ENCODE results near the gene FGF4. TPM values are rescaled to one million over a fixed set of nuclear protein-coding genes. Genes with fewer than 3 reads are reported as not detected.
"Not testable (repeated sequence)": the region's sequence is repeated elsewhere in the genome, so short reads cannot be mapped to it uniquely, and the experiment has no call there.

The FGF4 gene
- total RNA-seq, 2 donors from 2014 or later: not detected

DNA sequence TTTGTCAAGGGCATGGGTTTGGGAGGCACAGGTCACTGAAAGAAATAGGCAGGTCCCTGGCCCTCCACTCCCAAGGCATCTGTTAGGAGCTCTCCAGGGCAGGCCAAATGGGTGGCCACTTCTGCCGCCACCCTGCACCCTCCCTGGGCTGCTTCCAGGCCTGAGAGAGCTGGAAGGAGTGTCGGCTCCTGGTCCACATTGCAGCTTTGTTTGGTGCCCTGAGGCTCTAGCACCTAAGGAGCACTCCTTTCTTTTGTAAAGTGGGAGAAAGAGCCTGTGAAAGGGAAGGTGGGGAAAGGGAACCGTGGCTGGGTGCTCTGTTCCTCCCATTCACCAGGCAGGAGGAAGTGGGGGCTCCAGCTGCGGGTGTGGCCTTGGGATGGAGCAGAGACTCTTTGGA is 12.3 kb upstream of the FGF4 start:
- intact Hi-C loops (cut with DNase I): no loop called here
- ATAC-seq (no peak), DNase-seq (no peak)

DNA sequence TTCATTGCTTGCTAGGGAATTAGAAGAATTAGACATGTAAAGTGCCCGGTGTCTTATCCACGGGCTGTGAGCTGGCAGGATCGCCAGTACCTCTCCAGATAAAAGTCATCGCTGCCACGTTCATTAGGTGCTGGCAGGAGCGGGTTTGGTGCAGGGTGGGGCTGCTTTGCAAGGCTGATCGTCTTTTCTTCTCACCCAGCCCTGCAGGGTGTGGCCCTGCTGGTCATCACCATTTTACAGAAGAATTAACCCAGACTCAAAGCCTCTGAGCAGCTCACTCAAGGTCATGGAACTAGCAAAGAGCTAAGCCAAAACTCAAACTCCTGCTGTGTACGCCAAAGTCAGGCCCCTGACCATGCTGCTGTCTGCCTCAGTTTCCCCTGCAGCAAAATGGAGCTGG is 6.1 kb upstream of the FGF4 start:
- intact Hi-C loops (cut with DNase I): no loop called here
- no peak for ATAC-seq
- DNase-seq: no peak

- DNase-seq: no peak
- ATAC-seq: no peak
- intact Hi-C loops (cut with DNase I): no loop called here
These were observed 3.2 kb upstream of the FGF4 start for GRCh38 chr11:69778373-69778772.

DNA sequence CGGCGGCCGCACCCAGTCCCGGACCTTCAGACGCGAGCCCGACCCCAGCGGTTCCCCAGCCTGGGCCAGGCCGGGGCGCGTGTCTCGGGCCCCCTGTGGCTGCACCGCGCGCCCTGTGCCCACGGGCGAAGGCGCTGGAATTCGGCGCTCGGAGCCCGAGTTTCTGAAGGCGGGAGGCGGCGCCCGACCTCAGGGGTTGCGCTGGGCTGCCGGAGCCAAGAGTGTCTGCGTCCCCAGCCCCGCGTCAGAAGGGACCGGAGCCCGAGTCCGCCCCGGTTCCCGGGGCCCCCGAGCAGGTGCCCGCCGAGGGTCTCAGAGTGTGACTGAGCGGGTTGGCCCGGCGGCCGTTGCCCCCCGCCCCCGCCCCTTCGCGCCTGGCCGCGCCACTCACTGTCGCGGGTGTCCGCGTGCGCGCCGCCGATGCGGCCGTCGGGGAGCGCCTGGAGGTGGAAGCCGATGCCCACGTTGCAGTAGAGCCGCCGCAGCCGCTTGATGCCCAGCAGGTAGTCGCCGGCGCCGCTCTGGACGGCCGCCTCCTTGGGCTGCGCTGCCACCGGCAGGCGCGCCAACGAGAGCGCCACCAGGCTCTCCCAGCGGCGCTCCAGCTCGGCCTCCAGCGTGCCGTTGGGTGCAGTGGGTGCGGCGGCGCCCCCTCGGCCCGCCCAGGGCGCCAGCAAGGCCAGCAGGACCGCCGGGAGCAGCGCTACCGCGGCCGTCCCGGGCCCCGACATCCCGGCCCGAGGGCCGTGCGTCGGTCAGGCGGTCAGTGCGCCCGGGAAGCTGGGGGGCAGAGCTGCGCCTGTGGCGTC is 583 bp downstream of the FGF4 start:
- no peak for DNase-seq
- intact Hi-C loops (cut with DNase I): no loop called here
- ATAC-seq: no peak

GRCh38 chr11:69773626-69774353 is 1.4 kb downstream of the FGF4 start:
- DNase-seq: no peak
- no peak for ATAC-seq
- intact Hi-C loops (cut with DNase I): no loop called here

DNA sequence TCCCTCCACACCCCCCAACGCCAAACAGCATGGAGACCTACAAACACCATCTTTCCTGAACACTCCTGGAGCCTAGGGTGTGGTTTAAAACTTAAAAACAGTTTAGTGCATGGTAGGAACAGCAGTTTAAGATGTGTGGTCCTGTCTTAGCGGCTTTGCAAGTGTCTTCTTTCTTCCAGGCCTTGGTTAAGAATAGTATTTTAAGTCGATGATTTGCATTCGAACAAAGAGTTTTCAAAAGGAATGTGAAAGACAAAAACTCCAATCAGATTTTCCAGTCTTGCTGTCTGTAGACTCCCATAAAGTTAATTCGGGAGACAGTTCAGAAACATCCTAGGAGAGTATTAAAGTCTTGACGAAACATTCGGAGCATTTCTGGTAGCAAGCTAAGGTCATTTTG is 3.7 kb downstream of the FGF4 start:
- ATAC-seq: no peak
- intact Hi-C loops (cut with DNase I): no loop called here
- DNase-seq: no peak

- intact Hi-C loops (cut with DNase I): no loop called here
- no peak for DNase-seq
- no peak for ATAC-seq
These were observed 4.6 kb downstream of the FGF4 start for GRCh38 chr11:69770540-69770939.

DNA sequence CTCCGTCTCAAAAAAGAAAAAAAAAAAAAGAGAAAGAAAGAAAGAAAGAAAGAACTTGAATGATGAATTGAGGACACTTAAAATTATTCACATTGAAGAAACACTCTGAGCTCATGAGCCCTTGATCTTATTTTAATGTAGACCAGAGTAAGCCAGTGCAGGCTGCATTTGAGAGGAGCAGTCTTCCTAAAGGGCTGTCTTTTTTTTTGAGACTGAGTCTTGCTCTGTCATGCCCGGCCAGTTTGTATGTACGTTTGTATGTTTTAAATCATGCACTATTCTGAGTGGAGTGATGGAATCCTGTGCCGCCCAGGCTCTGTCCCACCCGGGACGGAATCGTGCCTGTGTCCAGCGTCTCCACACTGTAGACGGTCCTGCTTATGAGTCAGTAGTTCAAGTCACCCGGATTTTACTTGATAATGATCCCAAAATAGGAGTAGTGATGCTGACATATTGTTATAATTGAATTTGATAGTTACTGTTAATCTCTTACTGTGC is 9.6 kb downstream of the FGF4 start:
- DNase-seq (no peak), ATAC-seq (no peak)
- intact Hi-C loops (cut with DNase I): no loop called here

DNA sequence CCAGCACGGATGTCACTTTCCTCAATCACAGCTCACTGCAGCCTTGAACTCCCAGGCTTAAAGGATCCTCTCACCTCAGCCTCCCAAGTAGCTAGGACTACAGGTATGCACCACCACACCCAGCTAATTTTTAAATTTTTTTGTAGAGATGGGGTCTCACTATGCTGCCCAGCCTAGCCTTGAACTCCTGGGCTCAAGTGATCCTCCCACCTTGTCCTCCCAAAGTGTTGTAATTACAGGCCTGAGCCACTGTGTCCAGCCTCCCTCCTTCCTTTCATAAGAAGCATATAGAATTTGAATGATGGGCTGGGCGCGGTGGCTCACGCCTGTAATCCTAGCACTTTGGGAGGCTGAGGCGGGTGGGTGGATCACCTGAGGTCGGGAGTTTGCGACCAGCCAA is 10.2 kb downstream of the FGF4 start:
- DNase-seq; intact Hi-C loops (cut with DNase I); ATAC-seq: not testable (repeated sequence)

GRCh38 chr11:69760319-69760718 is 14.8 kb downstream of the FGF4 start:
- ATAC-seq (no peak), DNase-seq (no peak)
- intact Hi-C loops (cut with DNase I): no loop called here

- no peak for DNase-seq
These were observed 22.3 kb downstream of the FGF4 start for GRCh38 chr11:69752890-69753289.

GRCh38 chr11:69750875-69751597 is 24.1 kb downstream of the FGF4 start:
- no peak for ATAC-seq
- no peak for DNase-seq
- intact Hi-C loops (cut with DNase I): no loop called here

More at GRCh38 chr11:69752890-69753289, 22.3 kb downstream of the FGF4 start:
- ATAC-seq: no peak
- intact Hi-C loops (cut with DNase I): no loop called here

- intact Hi-C loops (cut with DNase I): no loop called here
- no peak for ATAC-seq
- DNase-seq: no peak
These were observed 24.9 kb downstream of the FGF4 start for GRCh38 chr11:69750108-69750850.

DNA sequence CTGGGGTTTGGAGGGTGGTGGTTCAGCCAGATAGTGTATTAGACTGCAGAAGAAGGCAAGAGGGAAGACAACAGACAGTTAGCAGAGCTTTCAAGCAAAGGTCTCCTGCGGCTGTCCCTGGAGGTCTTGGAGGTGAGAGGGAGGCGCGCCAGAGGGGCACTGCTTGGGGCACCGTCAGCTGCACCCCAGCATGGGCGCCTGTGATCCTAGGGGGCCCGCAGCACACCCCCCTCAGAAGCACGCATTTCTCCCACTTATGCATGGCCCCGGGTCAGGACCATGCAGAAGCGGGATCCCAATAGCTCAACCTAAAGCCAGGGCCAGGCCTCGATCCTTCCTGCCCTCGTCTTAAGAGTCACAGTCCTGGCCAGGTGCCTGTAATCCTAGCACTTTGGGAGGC is 26.5 kb downstream of the FGF4 start:
- ATAC-seq (no peak), DNase-seq (no peak)
- intact Hi-C loops (cut with DNase I): no loop called here

DNA sequence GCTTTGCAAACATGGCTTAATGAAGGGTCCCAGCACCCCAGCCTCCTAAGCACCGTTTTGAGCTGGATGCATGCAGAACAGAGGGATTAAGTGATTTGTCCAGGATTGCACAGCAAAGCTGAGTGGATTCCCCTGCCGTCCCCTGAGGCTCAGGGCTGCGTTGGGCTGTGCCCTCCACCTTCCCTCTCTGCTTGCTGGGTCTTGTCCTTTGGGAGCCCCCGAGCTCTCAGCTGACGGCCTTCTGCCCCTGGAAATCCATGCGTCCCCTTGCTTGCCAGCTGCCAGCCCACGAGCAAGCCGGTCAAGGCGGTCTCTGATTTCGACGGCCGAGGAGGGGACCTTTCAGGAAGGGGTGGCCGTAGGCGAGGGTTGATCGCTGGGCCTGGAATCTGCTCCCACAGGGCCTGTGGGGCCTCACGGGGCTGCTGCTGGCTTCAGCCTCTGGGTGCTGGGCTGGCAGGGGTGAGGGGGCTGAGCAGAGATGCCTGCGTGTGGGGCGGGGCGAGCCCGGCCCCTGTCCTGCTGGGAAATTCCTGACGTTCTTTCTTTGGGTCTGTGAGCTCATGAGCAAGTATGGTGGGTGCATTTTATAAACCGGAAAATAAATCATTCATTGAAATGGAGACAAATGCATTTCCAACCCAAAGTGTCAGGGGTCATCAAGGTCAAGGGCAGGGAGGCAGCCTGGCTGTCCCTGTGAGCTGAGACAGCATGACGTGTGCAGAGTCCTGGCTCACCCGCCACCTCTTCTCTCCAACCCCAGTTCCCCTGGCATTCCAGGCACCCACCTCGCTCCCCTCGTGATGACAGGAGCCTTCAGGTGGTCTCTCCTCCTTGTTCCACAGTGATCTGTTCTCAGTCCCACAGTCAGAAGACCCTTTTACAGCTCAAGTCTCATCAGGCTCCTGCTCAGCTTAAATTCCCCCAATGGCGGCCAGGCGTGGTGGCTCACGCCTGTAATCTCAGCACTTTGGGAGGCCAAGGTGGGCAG is 28.1 kb downstream of the FGF4 start:
- no peak for DNase-seq
- intact Hi-C loops (cut with DNase I): no loop called here
- ATAC-seq: no peak

- intact Hi-C loops (cut with DNase I): no loop called here
- no peak for ATAC-seq
- no peak for DNase-seq
These were observed 29.0 kb downstream of the FGF4 start for GRCh38 chr11:69746140-69746539.

DNA sequence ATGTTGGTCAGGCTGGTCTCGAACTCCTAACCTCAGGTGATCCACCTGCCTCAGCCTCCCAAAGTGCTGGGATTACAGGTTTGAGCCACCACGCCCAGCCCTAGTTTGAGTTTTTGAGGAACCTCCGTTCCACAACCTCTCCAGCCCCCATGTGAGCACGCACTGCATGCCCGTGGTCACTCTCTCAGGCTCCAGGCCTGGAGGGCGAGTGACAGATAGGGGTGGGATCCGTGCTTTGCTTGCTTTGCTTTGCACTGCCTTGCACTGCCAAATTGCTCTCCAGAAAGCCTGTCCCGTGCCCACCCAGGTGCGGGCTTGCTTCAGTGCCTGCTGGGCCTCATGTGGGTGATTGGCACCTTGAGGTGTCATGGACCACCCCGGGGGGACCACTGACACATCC is 29.9 kb downstream of the FGF4 start:
- DNase-seq (no peak), ATAC-seq (no peak)
- intact Hi-C loops (cut with DNase I): no loop called here

GRCh38 chr11:69744435-69744834 is 30.7 kb downstream of the FGF4 start:
- ATAC-seq (no peak), DNase-seq (no peak)
- intact Hi-C loops (cut with DNase I): no loop called here
